HEK293T (cell line): ENCODE data around the gene TCERG1L.

Experiments
- CTCF ChIA-PET: fragments of 350-600 bp; formaldehyde crosslinking; extraction: SDS; loops from one replicate; lab custom pipeline; 2021; ENCODE audit warnings: antibody characterized with exemption, inconsistent platforms; lab: Yijun Ruan, JAX
- POLR2A ChIA-PET: fragments of 350-600 bp; formaldehyde crosslinking; extraction: SDS; loops from one replicate; lab custom pipeline; 2020; ENCODE audit warnings: antibody characterized with exemption, inconsistent platforms; lab: Yijun Ruan, JAX
- DNase-seq: peaks from one replicate; pipeline ENCODE4 v3.0.0; 2012; ENCODE audit warnings: mixed read lengths; ENCODE audit errors: extremely low spot score
- ARNT ChIP-seq: fragments of 450-650 bp; IDR thresholded peaks from 2 replicates; pipeline ENCODE4 v1.6.1; 2017; ENCODE audit warnings: mild to moderate bottlenecking
- BHLHE40 ChIP-seq: fragments of 450-650 bp; IDR thresholded peaks from 2 replicates; pipeline ENCODE4 v1.6.1; 2016; ENCODE audit warnings: mild to moderate bottlenecking, moderate library complexity, borderline replicate concordance
- CTBP1 ChIP-seq: fragments of 450-650 bp; IDR thresholded peaks from 2 replicates; pipeline ENCODE4 v1.6.1; 2016; ENCODE audit warnings: borderline replicate concordance
- ELF4 ChIP-seq: fragments of 450-650 bp; IDR thresholded peaks from 2 replicates; pipeline ENCODE4 v1.6.1; 2017; ENCODE audit warnings: antibody characterized with exemption
- FOXA1 ChIP-seq: fragments of 450-650 bp; IDR thresholded peaks from 2 replicates; pipeline ENCODE4 v1.6.1; 2016; ENCODE audit warnings: mild to moderate bottlenecking
- FOXK2 ChIP-seq: fragments of 450-650 bp; IDR thresholded peaks from 2 replicates; pipeline ENCODE4 v1.6.1; 2016; ENCODE audit warnings: mild to moderate bottlenecking
- FOXM1 ChIP-seq: fragments of 450-650 bp; IDR thresholded peaks from 2 replicates; pipeline ENCODE4 v1.6.1; 2017; ENCODE audit warnings: mild to moderate bottlenecking, borderline replicate concordance
- HDGF ChIP-seq: fragments of 450-650 bp; IDR thresholded peaks from 2 replicates; pipeline ENCODE4 v1.6.1; 2017; ENCODE audit warnings: antibody characterized with exemption, borderline replicate concordance
- L3MBTL2 ChIP-seq: fragments of 450-650 bp; conservative IDR thresholded peaks from 2 replicates; pipeline ENCODE4 v1.6.1; 2016; ENCODE audit warnings: mild to moderate bottlenecking
- LEF1 ChIP-seq: fragments of 450-650 bp; IDR thresholded peaks from 2 replicates; pipeline ENCODE4 v1.6.1; 2017; ENCODE audit warnings: mild to moderate bottlenecking, borderline replicate concordance
- NFRKB ChIP-seq: fragments of 450-650 bp; IDR thresholded peaks from 2 replicates; pipeline ENCODE4 v1.6.1; 2016; ENCODE audit warnings: mild to moderate bottlenecking, moderate library complexity
- PKNOX1 ChIP-seq: fragments of 450-650 bp; IDR thresholded peaks from 2 replicates; pipeline ENCODE4 v1.6.1; 2016
- SP1 ChIP-seq: fragments of 450-650 bp; IDR thresholded peaks from 2 replicates; pipeline ENCODE4 v1.6.1; 2017
- SUZ12 ChIP-seq: fragments of 450-650 bp; IDR thresholded peaks from 2 replicates; pipeline ENCODE4 v1.6.1; 2016; ENCODE audit warnings: mild to moderate bottlenecking
- TARDBP ChIP-seq: fragments of 450-650 bp; IDR thresholded peaks from 2 replicates; pipeline ENCODE4 v1.6.1; 2016
- ZNF384 ChIP-seq: fragments of 450-650 bp; IDR thresholded peaks from 2 replicates; pipeline ENCODE4 v1.6.1; 2016

TCERG1L gene

GRCh38 chr10:131126321-131127137 is 185.0 kb downstream of the TCERG1L start:
- ChIA-PET POLR2A (no interaction called here), CTCF (no interaction called here)
- TF ChIP-seq ELF4 (no peak), PKNOX1 (no peak), HDGF (no peak), SP1 (no peak), LEF1 (no peak), FOXA1 (no peak), TARDBP (no peak), SUZ12 (no peak), FOXM1 (no peak), BHLHE40 (no peak), CTBP1 (no peak), ARNT (no peak), FOXK2 (no peak), NFRKB (no peak), ZNF384 (no peak), L3MBTL2 (no peak)
- DNase-seq: no peak

GRCh38 chr10:131125511-131126225 is 185.9 kb downstream of the TCERG1L start:
- POLR2A ChIA-PET: no interaction called here
- TF ChIP-seq PKNOX1 (no peak), BHLHE40 (no peak), ARNT (no peak), CTBP1 (no peak)
- no peak for DNase-seq
- CTCF ChIA-PET: no interaction called here

- ChIA-PET POLR2A (no interaction called here), CTCF (no interaction called here)
Observed at GRCh38 chr10:131124945-131125344, 186.6 kb downstream of the TCERG1L start.

GRCh38 chr10:131123496-131123895 is 188.0 kb downstream of the TCERG1L start:
- POLR2A ChIA-PET: no interaction called here
- no peak for DNase-seq
- CTCF ChIA-PET: no interaction called here
- TF ChIP-seq FOXK2: no peak
- no peak for TF ChIP-seq BHLHE40
- TF ChIP-seq FOXA1: no peak
- no peak for TF ChIP-seq TARDBP
- TF ChIP-seq FOXM1: no peak
- TF ChIP-seq L3MBTL2: no peak
- TF ChIP-seq ZNF384: no peak
- TF ChIP-seq HDGF: no peak
- TF ChIP-seq CTBP1: no peak
- no peak for TF ChIP-seq PKNOX1
- TF ChIP-seq SP1: no peak

More at GRCh38 chr10:131124945-131125344, 186.6 kb downstream of the TCERG1L start:
- no peak for TF ChIP-seq ZNF384
- TF ChIP-seq FOXA1: no peak
- no peak for TF ChIP-seq HDGF
- TF ChIP-seq SP1: no peak
- DNase-seq: no peak

- no peak for DNase-seq
- TF ChIP-seq SP1 (no peak), ELF4 (no peak), TARDBP (no peak), ZNF384 (no peak), BHLHE40 (no peak), CTBP1 (no peak), LEF1 (no peak)
- ChIA-PET CTCF (no interaction called here), POLR2A (no interaction called here)
Observed at GRCh38 chr10:131121511-131122035, 189.9 kb downstream of the TCERG1L start.

GRCh38 chr10:131119626-131120355 is 191.7 kb downstream of the TCERG1L start:
- DNase-seq: no peak

More at GRCh38 chr10:131119626-131120355, 191.7 kb downstream of the TCERG1L start:
- POLR2A ChIA-PET: no interaction called here
- CTCF ChIA-PET: no interaction called here
- TF ChIP-seq BHLHE40 (no peak), CTBP1 (no peak), LEF1 (no peak), HDGF (no peak), FOXK2 (no peak), TARDBP (no peak), FOXA1 (no peak), L3MBTL2 (no peak), SUZ12 (no peak), ZNF384 (no peak), ELF4 (no peak), PKNOX1 (no peak), NFRKB (no peak), SP1 (no peak)
